Kidney (tissue), 14 donors: ENCODE data around the gene KLF2. TPM values are rescaled to one million over a fixed set of nuclear protein-coding genes. Genes with fewer than 3 reads are reported as not detected.

Source experiments
- DNase-seq, 5 donors: peaks; one replicate each; pipeline ENCODE4 v3.0.0-alpha.2; 2013 to 2020
- FAIRE-seq: peaks from 2 replicates; lab custom pipeline; 2012; peaks lifted over from hg19 to GRCh38; lab: Jason Lieb, UNC
- H3K27ac ChIP-seq, 2 donors: one replicate each; pipeline ENCODE4 v1.7.0; 2013; ENCODE audit warnings: low read depth in 2 of 2, low read length in 2 of 2, inconsistent platforms in 1 of 2
- H3K27me3 ChIP-seq: one replicate; pipeline ENCODE4 v1.7.1; 2013; ENCODE audit warnings: low read length, inconsistent platforms; ENCODE audit not compliant: control insufficient read depth, insufficient read depth
- H3K36me3 ChIP-seq, 3 donors: one replicate each; pipeline versions ENCODE4 v1.7.0 to v1.7.1; 2013; ENCODE audit warnings: low read length in 3 of 3, control low read depth in 1 of 3, inconsistent platforms in 1 of 3; ENCODE audit not compliant: insufficient read depth in 3 of 3, control insufficient read depth in 2 of 3
- H3K4me1 ChIP-seq, 3 donors: one replicate each; pipeline versions ENCODE4 v1.7.0 to v1.7.1; 2013; ENCODE audit warnings: low read length in 3 of 3, inconsistent platforms in 1 of 3, low read depth in 1 of 3; ENCODE audit not compliant: control insufficient read depth in 2 of 3, insufficient read depth in 2 of 3
- H3K4me3 ChIP-seq, 3 donors: one replicate each; pipeline versions ENCODE4 v1.7.0 to v1.8.1; 2013; ENCODE audit warnings: low read length in 3 of 3, control low read depth in 1 of 3, inconsistent platforms in 1 of 3
- H3K9ac ChIP-seq, 3 donors: one replicate each; pipeline versions ENCODE4 v1.7.0 to v1.7.1; 2013; ENCODE audit warnings: low read length in 3 of 3, control low read depth in 1 of 3, inconsistent platforms in 1 of 3
- H3K9me3 ChIP-seq, 3 donors: one replicate each; pipeline versions ENCODE4 v1.7.0 to v1.7.1; 2013; ENCODE audit warnings: low read length in 3 of 3, control low read depth in 1 of 3, inconsistent platforms in 1 of 3; ENCODE audit not compliant: control insufficient read depth in 2 of 3, insufficient read depth in 1 of 3
- intact Hi-C: fragments of 100-400 bp; cut with DNase I; formaldehyde crosslinking; loops from one replicate; pipeline ENCODE4 v1.11.1; 2022
- polyA plus RNA-seq: library from polyadenylated mRNA; stranded (reverse); fragments of 350-450 nt; fragmentation: Illumina TruSeq; extraction: RNeasy Lipid Tissue Mini Kit (QIAGEN cat#74804); gene quantifications from one replicate; pipeline ENCODE4 v1.2.3, GENCODE V29; 2014; ENCODE audit warnings: low read depth, low replicate concordance; ENCODE audit not compliant: insufficient read depth
- total RNA-seq: library from RNA; stranded (reverse); fragmentation: NEBNext Ultra II Directional; extraction: Animal tissue kit (Norgen Biotek cat#: 25700); gene quantifications from one replicate; pipeline ENCODE4 v1.2.1, GENCODE V29; 2021
- TF ChIP-seq, protein P1 (sequence below): IDR thresholded peaks from 3 replicates; pipeline ENCODE4 v1.5.1; 2012; ENCODE audit warnings: mild to moderate bottlenecking, moderate library complexity, borderline replicate concordance; ENCODE audit not compliant: insufficient read depth; ENCODE audit errors: extremely low read depth
- donor health status: control.
- donor health status: control.
- donor health status: control.
- donor health status: control.
- donor health status: control.
- donor health status: DM: yes; HTN: yes; CAD: no.
- donor health status: Normal renal cell carcinoma (clear cell type).

KLF2 gene
- total and polyA plus RNA-seq, 2 donors from 2014 or later: 114 to 131 TPM

DNA sequence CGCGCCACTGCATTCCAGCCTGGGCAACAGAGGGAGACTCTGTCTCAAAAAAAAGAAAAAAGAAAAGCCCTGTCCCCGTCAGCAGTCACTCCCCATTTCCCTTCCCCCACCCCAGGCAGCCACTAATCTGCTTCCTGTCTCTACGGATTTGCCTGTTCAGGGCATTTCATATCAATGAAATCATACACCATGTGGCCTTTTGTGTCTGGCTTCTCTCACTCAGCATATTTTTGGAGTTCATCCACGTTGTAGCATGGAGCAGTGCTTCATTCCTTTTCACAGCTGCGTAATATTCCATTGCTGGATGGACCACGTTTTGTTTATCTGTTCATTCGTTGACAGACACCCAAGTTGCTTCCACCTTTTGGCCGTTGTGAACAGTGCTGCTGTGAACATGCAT lies 36.1 kb upstream of the KLF2 start:
- intact Hi-C loops: no loop called here
- no peak overlapping the region for H3K4me3 ChIP-seq
- peaks cover 0 to 6% (median under 1%) of the 10 kb centered on the region in 3 donors for H3K4me1 ChIP-seq
- H3K27me3 ChIP-seq: no peaks in the 10 kb centered on the region
- no peak for FAIRE-seq
- TF ChIP-seq, protein P1, sequence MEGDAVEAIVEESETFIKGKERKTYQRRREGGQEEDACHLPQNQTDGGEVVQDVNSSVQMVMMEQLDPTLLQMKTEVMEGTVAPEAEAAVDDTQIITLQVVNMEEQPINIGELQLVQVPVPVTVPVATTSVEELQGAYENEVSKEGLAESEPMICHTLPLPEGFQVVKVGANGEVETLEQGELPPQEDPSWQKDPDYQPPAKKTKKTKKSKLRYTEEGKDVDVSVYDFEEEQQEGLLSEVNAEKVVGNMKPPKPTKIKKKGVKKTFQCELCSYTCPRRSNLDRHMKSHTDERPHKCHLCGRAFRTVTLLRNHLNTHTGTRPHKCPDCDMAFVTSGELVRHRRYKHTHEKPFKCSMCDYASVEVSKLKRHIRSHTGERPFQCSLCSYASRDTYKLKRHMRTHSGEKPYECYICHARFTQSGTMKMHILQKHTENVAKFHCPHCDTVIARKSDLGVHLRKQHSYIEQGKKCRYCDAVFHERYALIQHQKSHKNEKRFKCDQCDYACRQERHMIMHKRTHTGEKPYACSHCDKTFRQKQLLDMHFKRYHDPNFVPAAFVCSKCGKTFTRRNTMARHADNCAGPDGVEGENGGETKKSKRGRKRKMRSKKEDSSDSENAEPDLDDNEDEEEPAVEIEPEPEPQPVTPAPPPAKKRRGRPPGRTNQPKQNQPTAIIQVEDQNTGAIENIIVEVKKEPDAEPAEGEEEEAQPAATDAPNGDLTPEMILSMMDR: no peak
- DNase-seq: no peak
- H3K9ac ChIP-seq: no peak overlapping the region
- H3K27ac ChIP-seq: no peak overlapping the region
- H3K36me3 ChIP-seq: no peaks in the 10 kb centered on the region
- no peaks in the 10 kb centered on the region for H3K9me3 ChIP-seq

DNA sequence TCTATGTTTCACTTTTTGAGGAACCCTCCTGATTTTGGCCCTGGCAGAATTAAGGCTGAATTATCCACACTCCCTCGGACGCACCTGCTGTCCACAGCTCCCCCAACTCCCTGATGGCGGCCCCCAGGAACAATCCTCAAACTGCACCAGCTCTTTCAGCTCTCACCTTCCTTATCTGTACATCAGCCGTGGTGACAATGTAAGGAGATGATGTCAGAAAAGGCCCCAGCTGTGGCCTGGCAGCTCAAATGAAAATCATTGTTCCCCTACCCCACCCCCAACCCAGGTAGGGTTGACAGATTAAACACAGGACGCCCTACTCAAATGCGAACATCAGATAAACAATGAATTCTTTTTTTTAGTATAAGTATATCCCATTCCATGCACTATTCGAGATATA lies 35.0 kb upstream of the KLF2 start:
- Histone ChIP-seq H3K27ac (no peak overlapping the region), H3K9ac (no peak overlapping the region), H3K36me3 (no peaks in the 10 kb centered on the region), H3K4me1 (peaks cover 0 to 6% (median 6%) of the 10 kb centered on the region in 3 donors), H3K27me3 (no peaks in the 10 kb centered on the region), H3K4me3 (no peak overlapping the region), H3K9me3 (no peaks in the 10 kb centered on the region)
- intact Hi-C loops: no loop called here
- TF ChIP-seq, protein P1: no peak
- no peak for DNase-seq
- no peak for FAIRE-seq

DNA sequence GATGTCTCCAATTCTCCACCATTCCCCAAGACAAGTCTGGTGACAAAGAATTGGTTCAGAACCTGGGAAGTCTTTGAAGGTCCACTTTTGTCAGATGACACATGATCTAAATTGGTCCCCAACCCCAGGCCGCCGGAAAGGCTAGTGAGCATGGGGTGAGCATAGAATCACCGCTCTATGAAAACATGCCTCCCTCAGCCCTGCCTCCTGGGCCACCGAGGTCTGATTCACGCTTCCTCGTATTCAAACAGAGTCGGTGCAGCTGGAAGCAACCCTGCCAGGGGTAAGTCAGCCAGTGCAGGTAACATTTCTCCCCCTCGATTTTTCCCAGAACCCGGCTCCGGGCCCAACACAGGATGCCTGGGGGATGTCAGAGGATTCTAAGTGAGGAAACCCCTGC lies 33.9 kb upstream of the KLF2 start:
- TF ChIP-seq, protein P1: no peak
- DNase-seq: no peak
- no peak overlapping the region for H3K27ac ChIP-seq
- peaks cover 0 to 6% (median 6%) of the 10 kb centered on the region in 3 donors for H3K4me1 ChIP-seq
- H3K36me3 ChIP-seq: no peaks in the 10 kb centered on the region
- H3K9ac ChIP-seq: no peak overlapping the region
- H3K4me3 ChIP-seq: no peak overlapping the region
- H3K27me3 ChIP-seq: no peaks in the 10 kb centered on the region
- no peaks in the 10 kb centered on the region for H3K9me3 ChIP-seq
- intact Hi-C loops: no loop called here
- FAIRE-seq: no peak
